ENCODE measurements around the gene DCPS.
A peak's percentile ranks its signal among the peaks of the same experiment; 100 is the strongest.
"Not testable (repeated sequence)": the region's sequence is repeated elsewhere in the genome, so short reads cannot be mapped to it uniquely, and the experiment has no call there.

Gene DCPS

GRCh38 chr11:126344141-126345080 is 40.6 kb downstream of the DCPS start:
- no peak for DNase-seq (ENCODE audit: low spot score)

- DNase-seq (ENCODE audit: low spot score) = no peak
These were observed 41.4 kb downstream of the DCPS start for GRCh38 chr11:126345283-126345682.

DNA sequence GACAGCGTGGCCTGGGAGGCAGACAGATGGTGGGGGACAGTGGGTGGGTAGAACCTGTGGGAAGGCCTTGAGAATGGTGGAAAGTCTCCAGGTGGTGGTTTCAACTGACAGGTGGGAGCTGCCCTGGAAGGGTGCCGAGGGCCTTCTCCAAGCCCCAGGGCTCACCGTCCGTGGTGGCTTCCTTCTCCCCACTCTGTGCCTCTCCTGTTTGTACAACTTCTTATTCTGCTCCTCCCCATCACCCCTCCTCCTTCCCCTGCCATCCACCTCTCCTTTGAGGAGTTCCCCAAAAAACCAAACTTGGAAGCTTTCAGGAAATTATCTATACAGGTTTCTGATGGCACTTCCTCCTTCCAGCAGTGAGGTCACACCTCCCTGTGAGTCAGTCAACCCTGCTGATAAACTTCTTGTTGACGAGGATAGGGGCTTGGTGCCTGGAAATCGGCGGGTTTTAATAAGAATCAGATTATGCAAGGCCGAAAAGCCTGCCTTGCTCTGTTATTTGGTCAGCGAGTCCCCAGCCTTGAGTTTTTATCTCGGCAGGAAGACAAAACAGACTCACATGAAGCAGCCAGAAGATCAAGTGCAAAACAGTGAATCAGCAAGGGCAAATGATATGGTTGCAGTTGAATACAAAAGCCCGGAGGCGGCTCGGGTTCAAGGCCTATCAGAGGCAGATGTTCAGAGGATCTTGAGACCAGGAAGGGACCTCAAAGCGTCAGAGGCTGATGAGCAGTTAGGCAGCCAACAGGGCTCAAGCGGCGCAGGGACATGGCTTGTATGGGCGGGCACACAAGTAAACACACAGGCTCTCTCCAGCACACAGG is 42.1 kb downstream of the DCPS start:
- DNase-seq (ENCODE audit: low spot score) = no peak

DNA sequence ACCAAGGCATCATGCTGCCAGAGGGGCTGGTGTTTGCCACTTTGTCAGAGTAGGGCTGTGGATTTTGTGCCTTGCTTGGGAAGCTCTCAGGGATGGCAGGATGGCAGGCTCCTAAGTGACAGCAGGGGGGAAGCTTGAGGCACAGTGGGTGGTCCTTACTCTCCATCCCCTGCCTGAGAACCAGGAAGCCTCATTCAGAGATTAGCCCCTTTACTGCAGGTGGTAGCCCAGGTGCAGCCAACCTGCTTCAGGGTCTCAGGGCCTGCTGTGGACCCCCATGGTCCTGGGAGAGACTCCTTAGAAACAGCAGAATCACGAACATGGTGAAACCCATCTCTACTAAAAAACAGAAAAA is 42.7 kb downstream of the DCPS start:
- DNase-seq (ENCODE audit: low spot score) = no peak

- not testable (repeated sequence) for DNase-seq (ENCODE audit: low spot score)
These were observed 43.1 kb downstream of the DCPS start for GRCh38 chr11:126346946-126347345.

GRCh38 chr11:126347751-126348668 is 44.1 kb downstream of the DCPS start:
- peak; percentile 7 for DNase-seq (ENCODE audit: low spot score)

GRCh38 chr11:126348806-126349582 is 45.1 kb downstream of the DCPS start:
- no peak for DNase-seq (ENCODE audit: low spot score)

DNA sequence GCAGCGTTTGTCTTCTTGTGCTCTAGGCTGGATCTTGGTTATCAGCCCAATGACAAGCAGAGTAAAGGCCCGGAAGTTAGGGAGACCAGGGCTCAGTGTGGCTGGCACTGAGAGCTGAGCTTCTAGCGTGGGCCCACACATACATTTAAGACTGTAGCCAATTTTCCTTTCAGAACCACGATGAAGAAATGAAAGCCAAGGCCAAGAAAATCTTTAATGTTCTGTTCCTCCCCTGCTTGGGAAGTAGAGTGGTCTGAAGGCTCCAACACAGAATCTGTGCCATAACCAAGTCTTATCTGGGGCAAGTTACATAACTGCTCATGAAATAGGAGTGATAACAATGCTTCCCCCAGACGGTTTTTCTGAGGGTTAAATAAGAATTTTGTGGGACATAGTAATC is 47.0 kb downstream of the DCPS start:
- DNase-seq (ENCODE audit: low spot score) = no peak

DNA sequence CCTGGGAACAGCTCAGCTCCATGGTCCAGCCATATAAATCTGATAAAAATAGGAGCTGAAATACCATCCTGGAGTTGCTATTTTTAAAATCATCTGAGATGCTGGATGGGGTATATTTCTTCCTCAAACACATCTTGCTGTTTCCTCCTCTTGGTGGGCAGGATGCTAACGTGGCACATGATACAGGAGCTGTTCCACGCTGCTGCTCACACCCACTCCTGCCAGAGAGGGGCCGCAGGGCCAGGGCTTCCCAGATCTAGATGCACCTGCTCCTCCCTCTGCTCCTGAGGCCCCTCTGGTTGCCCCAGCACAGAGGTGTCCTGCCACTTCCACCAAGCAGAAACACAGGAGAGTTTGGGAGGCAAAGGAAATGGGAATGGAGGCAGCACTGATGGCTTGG is 48.3 kb downstream of the DCPS start:
- no peak for DNase-seq (ENCODE audit: low spot score)

- DNase-seq (ENCODE audit: low spot score) = no peak
These were observed 49.3 kb downstream of the DCPS start for GRCh38 chr11:126352934-126353801.

- peak; percentile 11 for DNase-seq (ENCODE audit: low spot score)
These were observed 50.9 kb downstream of the DCPS start for GRCh38 chr11:126354631-126355323.

GRCh38 chr11:126355324-126355925 is 51.6 kb downstream of the DCPS start, which contains the start of gene ST3GAL4:
Gene ST3GAL4, plus strand, starts transcription at chr11:126355686. Its CDS starts 50,470 bp downstream, at chr11:126406156.
- DNase-seq (ENCODE audit: low spot score) = peak; percentile 70

DNA sequence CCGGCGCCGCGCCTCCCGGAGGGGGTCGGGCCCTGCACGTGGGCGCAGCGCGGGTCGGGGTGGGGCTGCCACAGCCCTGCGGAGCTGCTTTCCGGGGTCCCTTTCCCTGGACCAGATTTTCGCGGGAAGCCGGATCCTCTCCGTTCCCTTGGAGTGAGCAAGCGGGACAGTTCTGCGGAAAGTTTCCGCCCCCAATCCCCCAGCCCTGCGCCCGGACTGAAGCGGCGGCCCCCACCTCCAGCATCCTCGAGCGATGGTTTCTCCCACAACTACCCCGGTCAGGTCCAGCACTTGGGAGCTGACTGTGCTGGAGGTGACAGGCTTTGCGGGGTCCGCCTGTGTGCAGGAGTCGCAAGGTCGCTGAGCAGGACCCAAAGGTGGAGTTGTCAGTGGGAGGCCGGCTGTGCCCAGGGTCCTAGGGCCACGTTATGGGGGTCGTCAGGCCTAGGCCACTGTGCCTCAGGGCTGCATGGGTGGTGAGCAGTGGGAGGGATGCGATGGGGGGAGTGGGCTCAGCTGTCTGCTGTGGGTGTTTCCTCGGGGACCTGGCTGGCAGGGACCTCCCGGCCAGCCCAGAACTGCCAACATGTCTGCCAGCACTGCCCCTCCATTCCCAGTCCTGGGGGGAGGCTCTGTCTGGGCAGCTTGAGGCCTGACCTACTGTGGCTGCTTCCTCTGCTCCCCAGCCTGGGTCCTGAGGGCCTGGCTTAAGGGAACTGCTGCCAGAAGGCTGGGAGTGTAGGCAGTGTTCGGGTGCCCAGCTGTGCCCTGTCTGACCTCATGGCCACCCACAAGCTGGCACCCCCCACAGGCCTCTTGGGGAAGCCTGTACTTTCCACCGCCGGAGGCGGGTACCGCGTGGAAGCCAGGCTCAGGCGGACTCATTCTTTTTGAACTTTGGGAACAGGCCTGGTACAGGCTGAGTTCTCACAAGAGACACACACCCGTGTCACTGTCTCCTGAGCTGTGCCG is 52.4 kb downstream of the DCPS start:
- no peak for DNase-seq (ENCODE audit: low spot score)

DNA sequence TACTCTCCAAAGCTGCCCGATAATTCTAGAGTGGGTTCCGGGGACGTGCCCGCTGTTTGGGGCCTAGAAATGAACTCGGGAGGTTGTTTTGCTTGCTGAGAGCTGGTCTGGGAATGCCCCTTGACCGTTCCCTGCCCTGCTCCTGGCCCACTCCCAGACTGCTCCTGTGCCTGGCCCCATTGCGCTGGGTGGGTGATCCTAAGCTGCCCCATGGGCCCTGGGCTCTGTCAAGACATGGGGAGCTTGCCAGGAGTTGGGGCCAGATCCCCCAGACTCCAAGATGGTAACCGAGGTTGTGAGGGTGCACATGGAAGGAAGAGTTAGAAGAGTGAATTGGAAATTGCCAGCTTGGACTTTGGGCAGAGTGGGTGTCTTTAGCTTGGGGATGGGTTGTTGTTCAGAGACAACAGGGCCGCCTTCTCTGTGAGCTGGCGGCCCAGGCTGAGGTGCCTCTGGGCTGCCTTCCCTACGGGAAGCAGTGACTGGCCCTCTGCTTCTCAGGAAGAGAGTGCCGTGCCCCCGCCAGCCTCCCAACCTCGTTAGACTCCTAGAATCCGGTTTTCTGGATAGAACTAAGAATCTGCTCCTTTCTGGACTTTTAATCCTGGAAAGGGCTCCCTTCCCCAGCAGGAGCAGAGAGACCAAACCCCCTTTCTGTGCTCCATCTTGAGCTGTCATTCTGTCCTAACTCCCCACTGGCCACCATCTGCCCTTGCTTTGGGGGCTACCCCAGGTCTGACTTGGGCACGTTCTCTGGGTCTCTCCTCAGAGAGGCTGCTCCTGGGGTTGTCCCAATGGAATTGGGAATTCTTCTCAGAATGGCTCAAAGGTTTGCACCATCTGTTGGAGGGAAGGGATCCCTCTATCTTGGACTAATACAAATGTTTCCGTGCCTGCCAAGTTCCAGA is 53.4 kb downstream of the DCPS start:
- no peak for DNase-seq (ENCODE audit: low spot score)

GRCh38 chr11:126357969-126358762 is 54.3 kb downstream of the DCPS start:
- DNase-seq (ENCODE audit: low spot score) = no peak

Data from SK-N-DZ (cell line).